Epithelial cell of proximal tubule (primary cell): ENCODE measurements around the gene PLD1. TPM values are rescaled to one million over a fixed set of nuclear protein-coding genes. Genes with fewer than 3 reads are reported as not detected.

ENCODE experiments used
- DNase-seq: peaks from one replicate; pipeline ENCODE4 v3.0.0-alpha.2; 2011; ENCODE audit warnings: low read depth
- H3K4me3 ChIP-seq: 2 replicates; pipeline ENCODE4 v1.5.1; 2011; ENCODE audit warnings: low read depth, mild to moderate bottlenecking, low read length
- CTCF ChIP-seq: conservative IDR thresholded peaks from 2 replicates; pipeline ENCODE4 v1.5.1; 2012; ENCODE audit warnings: low read depth, mild to moderate bottlenecking, low read length
- total RNA-seq: library from RNA; depleted of rRNA; stranded (reverse); fragments of >200 nt; gene quantifications from 2 replicates; pipeline ENCODE4 v1.2.3, GENCODE V29; 2015

The PLD1 gene
- total RNA-seq, 1 donor from 2014 or later = 5.1 TPM

- H3K4me3 ChIP-seq = no peak overlapping the region
- DNase-seq = no peak
- TF ChIP-seq CTCF = no peak
Measured at GRCh38 chr3:171797873-171798272, 12.4 kb downstream of the PLD1 start.

GRCh38 chr3:171797265-171797679 lies 13.0 kb downstream of the PLD1 start:
- TF ChIP-seq CTCF = no peak
- H3K4me3 ChIP-seq = no peak overlapping the region
- no peak for DNase-seq

GRCh38 chr3:171796625-171797264 lies 13.5 kb downstream of the PLD1 start:
- DNase-seq = no peak
- no peak overlapping the region for H3K4me3 ChIP-seq
- TF ChIP-seq CTCF = no peak

GRCh38 chr3:171792531-171792930 lies 17.8 kb downstream of the PLD1 start:
- TF ChIP-seq CTCF = no peak
- no peak overlapping the region for H3K4me3 ChIP-seq
- DNase-seq = no peak

GRCh38 chr3:171791692-171792076 lies 18.6 kb downstream of the PLD1 start:
- no peak for TF ChIP-seq CTCF
- no peak for DNase-seq
- no peak overlapping the region for H3K4me3 ChIP-seq

- no peak for TF ChIP-seq CTCF
- DNase-seq = no peak
- H3K4me3 ChIP-seq = no peak overlapping the region
Measured at GRCh38 chr3:171790898-171791691, 19.2 kb downstream of the PLD1 start.

GRCh38 chr3:171790574-171790897 lies 19.7 kb downstream of the PLD1 start:
- no peak for DNase-seq
- no peak for TF ChIP-seq CTCF
- no peak overlapping the region for H3K4me3 ChIP-seq
